Effector memory CD8-positive, alpha-beta T cell (primary cell): ENCODE measurements around the gene PERP.
"Not testable (repeated sequence)": the region's sequence is repeated elsewhere in the genome, so short reads cannot be mapped to it uniquely, and the experiment has no call there.

Experiments used
- ATAC-seq: fragments of 150-1000 bp; cut with Tn5 transposase; replicated peaks from 2 replicates; pipeline ENCODE4 v1.10.0; 2021; ENCODE audit warnings: mild to moderate bottlenecking, moderate library complexity
- DNase-seq, 3 experiments: peaks; one replicate each; pipeline ENCODE4 v3.0.0; 2021
- H3K27ac Mint-ChIP-seq, 2 donors: one replicate each; pipeline ENCODE4 v1.8.0; 2022; ENCODE audit warnings: mild to moderate bottlenecking in 2 of 2, mixed read lengths in 2 of 2, moderate library complexity in 2 of 2
- H3K27me3 Mint-ChIP-seq, 2 donors: one replicate each; pipeline ENCODE4 v1.8.0; 2022; ENCODE audit warnings: mixed read lengths in 2 of 2
- H3K36me3 Mint-ChIP-seq: one replicate; pipeline ENCODE4 v1.8.0; 2022; ENCODE audit warnings: mild to moderate bottlenecking, moderate library complexity, mixed read lengths; ENCODE audit not compliant: insufficient read depth
- H3K4me1 Mint-ChIP-seq, 2 donors: one replicate each; pipeline ENCODE4 v1.8.0; 2022; ENCODE audit warnings: low read depth in 2 of 2, mixed read lengths in 2 of 2
- H3K4me3 Mint-ChIP-seq, 2 donors: one replicate each; pipeline ENCODE4 v1.8.0; 2022; ENCODE audit warnings: mild to moderate bottlenecking in 2 of 2, mixed read lengths in 2 of 2, moderate library complexity in 2 of 2
- H3K9me3 Mint-ChIP-seq, 2 donors: one replicate each; pipeline ENCODE4 v1.8.0; 2022; ENCODE audit warnings: mixed read lengths in 2 of 2
- total RNA-seq, 9 experiments: gene quantifications; one replicate each; lab custom pipeline; 2026; lab: John Stamatoyannopoulos, UW

PERP gene
- 4.1 to 30.9 (median 10.8) reads per million in 9 experiments for total RNA-seq

DNA sequence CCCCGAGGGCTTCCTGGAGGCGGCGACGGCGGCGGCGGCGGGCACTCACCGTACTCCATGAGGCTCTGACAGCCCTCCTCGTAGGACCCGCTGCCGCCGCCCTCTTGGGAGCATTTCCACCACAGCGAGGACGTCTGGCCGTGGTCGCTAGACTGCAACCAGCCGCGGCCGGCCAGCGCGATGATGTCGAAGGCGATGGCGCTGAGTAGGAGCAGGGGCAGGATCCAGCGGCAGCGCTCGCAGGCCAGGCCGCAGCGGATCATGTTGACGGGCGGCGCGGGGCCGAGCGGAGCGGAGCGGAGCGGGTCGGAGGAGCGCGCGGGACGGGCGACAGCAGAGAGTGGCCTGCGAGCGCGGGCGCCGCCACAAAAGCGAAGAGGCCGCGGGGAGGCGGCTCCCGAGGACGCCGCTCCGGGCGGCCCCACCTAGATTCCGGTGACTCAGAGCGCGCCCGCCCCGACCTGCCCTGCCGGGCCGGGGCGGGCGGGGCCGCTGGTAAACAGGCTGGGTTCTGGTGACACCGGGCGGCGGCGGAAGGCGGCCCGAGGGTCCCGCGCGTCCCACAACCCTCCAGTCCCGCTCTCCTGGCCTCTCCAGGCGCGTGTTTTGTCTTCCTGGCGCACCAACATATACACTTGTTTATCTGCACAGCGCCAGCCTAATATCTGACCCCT lies at the start of gene PERP:
Gene PERP, minus strand, starts transcription at position 342 of the 674 bp plus-strand sequence. Its CDS starts 79 bp downstream, at position 263.
- no peaks in the 10 kb centered on the region for H3K27me3 Mint-ChIP-seq
- peak; percentile 92 for ATAC-seq
- H3K36me3 Mint-ChIP-seq: no peaks in the 10 kb centered on the region
- peak; percentile 49 to 63 (median 62) for DNase-seq
- no peaks in the 10 kb centered on the region for H3K9me3 Mint-ChIP-seq
- peak within 1 kb of the TSS; percentile 89 to 90 for H3K4me3 Mint-ChIP-seq
- peak within 1 kb of the TSS; percentile 91 to 95 for H3K27ac Mint-ChIP-seq
- H3K4me1 Mint-ChIP-seq: peaks cover 14 to 18% of the 10 kb centered on the region in 2 donors

DNA sequence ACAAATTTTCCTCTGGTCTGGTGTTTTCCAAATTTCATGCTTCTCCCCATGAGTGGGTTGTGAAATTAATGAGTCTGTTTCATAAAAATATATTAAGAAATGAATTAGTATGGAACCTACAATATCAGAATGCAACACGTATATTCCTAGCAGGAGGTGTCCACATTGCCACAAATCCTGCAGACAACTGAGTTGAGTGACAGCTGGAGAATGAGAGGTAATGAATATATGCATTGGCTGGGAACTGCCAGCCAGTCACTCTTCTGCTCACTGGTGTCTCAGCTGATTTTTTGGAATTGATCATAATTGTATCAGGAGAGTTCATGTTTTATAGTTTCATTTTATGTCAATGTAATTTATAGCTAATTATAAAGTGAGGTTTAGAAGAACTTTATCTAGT lies 48.2 kb upstream of the PERP start:
- Mint-ChIP-seq H3K27me3 (peaks cover 33 to 39% of the 10 kb centered on the region in 2 donors), H3K4me1 (no peaks in the 10 kb centered on the region), H3K27ac (no peak overlapping the region), H3K4me3 (no peak overlapping the region), H3K36me3 (no peaks in the 10 kb centered on the region), H3K9me3 (no peaks in the 10 kb centered on the region)
- ATAC-seq (no peak), DNase-seq (no peak)

DNA sequence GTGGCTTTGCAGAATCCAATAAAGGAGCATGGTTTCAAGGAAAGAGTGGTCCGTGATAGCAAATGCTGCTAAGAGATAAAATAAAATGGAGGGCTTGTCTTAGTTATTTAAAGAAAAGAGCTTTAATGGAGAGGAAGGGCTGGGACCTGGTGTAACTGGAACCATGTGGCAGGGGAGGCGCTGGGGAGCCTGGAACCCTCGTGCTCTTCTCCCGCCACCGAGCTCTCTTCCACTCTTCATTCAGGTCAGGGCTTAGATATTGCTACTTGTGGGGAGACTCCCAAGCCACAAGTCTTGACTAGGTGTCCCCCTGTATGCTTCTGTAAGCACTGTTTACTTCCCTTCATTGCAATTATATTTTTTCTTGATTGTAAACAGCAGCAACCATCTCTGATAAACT lies 39.3 kb upstream of the PERP start:
- H3K4me1 Mint-ChIP-seq: no peaks in the 10 kb centered on the region
- H3K27me3 Mint-ChIP-seq: peaks cover 36 to 47% of the 10 kb centered on the region in 2 donors
- DNase-seq (no peak), ATAC-seq (no peak)
- H3K27ac Mint-ChIP-seq: no peak overlapping the region
- no peak overlapping the region for H3K4me3 Mint-ChIP-seq
- H3K36me3 Mint-ChIP-seq: no peaks in the 10 kb centered on the region
- H3K9me3 Mint-ChIP-seq: no peaks in the 10 kb centered on the region

DNA sequence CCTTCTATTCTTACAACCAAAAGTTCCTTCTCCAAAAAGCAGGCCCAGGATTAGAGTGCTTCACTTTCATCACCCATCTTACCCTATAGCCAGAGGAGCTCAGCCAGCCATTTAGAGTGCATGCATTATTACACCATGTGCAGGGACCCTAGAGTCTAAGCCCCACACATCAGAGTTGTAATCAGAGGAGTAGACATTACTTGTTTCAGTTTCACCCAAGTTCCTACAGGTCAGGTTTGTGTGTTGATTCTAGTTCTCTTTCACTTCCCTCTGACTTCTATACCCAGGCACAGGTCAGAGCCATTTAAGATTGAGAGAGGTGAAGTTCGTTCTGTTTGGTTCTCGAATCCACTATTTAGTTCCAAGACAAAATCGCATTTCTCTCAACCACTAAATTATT lies 38.2 kb upstream of the PERP start:
- Mint-ChIP-seq H3K4me3 (no peak overlapping the region), H3K36me3 (no peaks in the 10 kb centered on the region), H3K4me1 (no peaks in the 10 kb centered on the region), H3K27me3 (peaks cover 37 to 46% of the 10 kb centered on the region in 2 donors), H3K9me3 (no peaks in the 10 kb centered on the region), H3K27ac (no peak overlapping the region)
- DNase-seq (no peak), ATAC-seq (no peak)

DNA sequence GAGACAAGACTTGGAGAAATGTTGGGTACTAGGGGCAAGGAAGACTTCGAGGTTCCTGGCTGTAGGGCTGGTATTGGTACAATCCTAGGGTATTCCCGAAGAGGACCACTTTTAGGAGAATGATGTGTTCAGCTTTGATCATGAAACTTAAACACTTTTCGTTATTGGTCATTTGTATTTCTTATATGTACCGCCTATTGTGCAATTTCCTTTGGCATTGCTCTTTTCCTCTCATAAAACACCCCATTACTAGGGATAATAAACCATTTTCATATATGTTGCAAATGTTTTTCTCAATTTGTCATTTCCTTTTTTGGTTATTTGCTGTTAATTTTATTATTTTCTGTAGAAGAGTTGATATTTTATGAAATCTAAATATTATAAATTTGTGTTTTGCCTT lies 35.6 kb upstream of the PERP start:
- Mint-ChIP-seq H3K36me3 (no peaks in the 10 kb centered on the region), H3K4me1 (no peaks in the 10 kb centered on the region), H3K27ac (no peak overlapping the region), H3K9me3 (no peaks in the 10 kb centered on the region), H3K27me3 (peaks cover 40 to 58% of the 10 kb centered on the region in 2 donors), H3K4me3 (no peak overlapping the region)
- DNase-seq: no peak
- no peak for ATAC-seq

DNA sequence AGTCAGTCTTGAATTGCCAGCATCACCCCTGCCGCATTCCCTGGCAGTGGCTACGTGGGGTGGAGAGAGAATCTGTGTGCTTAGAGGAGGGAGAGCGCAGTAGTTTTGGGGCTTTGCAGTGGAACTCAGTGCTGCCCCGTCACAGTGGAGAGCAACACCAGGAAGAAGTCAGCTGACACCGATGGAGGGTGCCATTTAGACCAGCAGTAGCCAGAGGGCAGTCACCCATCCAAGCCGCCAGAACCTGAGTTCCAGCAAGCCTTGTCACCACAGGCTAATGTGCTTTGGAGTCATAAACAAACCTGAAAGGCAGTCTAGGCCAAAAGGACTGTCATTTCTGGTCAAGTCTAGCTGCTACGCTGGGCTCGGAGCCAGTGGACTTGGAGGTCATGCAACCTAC lies 22.0 kb upstream of the PERP start:
- Mint-ChIP-seq H3K9me3 (no peaks in the 10 kb centered on the region), H3K36me3 (no peaks in the 10 kb centered on the region), H3K27me3 (peaks cover 7 to 26% of the 10 kb centered on the region in 2 donors), H3K4me3 (no peak overlapping the region), H3K4me1 (no peaks in the 10 kb centered on the region), H3K27ac (no peak overlapping the region)
- ATAC-seq (no peak), DNase-seq (no peak)

DNA sequence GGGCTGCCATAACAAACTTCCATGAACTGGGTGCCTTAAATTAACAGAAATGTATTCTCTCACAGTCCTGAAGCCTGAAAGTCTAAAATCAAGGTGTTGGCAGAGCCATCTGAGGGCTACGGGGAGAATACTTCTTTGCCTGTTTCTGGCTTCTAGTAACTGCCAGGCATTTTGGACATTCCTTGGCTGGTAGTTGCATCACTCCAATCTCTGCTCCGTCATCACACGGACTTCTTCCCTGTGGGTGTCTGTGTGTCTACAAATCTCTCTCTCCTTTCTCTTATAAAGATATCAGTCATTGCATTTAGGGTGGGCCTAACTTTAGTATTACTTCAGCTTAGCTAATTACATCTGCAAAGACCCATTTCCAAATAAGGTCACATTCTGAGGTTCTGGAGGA lies 20.9 kb upstream of the PERP start:
- ATAC-seq: no peak
- DNase-seq: no peak
- no peaks in the 10 kb centered on the region for H3K9me3 Mint-ChIP-seq
- no peaks in the 10 kb centered on the region for H3K4me1 Mint-ChIP-seq
- H3K27me3 Mint-ChIP-seq: peaks cover 18 to 37% of the 10 kb centered on the region in 2 donors
- no peaks in the 10 kb centered on the region for H3K36me3 Mint-ChIP-seq
- no peak overlapping the region for H3K4me3 Mint-ChIP-seq
- no peak overlapping the region for H3K27ac Mint-ChIP-seq

DNA sequence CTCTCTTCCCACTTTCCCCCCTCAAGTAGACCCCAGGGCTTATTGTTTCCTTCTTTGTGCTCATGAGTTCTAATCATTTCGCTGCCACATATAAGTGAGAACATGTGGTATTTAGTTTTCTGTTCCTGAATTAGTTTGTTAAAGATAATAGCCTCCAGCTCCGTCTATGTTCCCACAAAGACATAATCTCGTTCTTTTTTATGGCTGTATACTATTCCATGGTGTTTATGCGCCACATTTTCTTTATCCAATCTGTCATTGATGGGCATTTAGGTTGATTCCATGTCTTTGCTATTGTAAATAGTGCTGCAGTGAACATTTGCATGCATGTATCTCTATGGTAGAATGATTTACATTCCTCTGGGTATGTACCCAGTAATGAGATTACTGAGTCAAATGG lies 16.9 kb upstream of the PERP start:
- peaks cover 27 to 62% of the 10 kb centered on the region in 2 donors for H3K27me3 Mint-ChIP-seq
- no peaks in the 10 kb centered on the region for H3K4me1 Mint-ChIP-seq
- H3K36me3 Mint-ChIP-seq: no peaks in the 10 kb centered on the region
- no peak overlapping the region for H3K4me3 Mint-ChIP-seq
- no peak overlapping the region for H3K27ac Mint-ChIP-seq
- H3K9me3 Mint-ChIP-seq: no peaks in the 10 kb centered on the region
- DNase-seq: no peak
- ATAC-seq: no peak

DNA sequence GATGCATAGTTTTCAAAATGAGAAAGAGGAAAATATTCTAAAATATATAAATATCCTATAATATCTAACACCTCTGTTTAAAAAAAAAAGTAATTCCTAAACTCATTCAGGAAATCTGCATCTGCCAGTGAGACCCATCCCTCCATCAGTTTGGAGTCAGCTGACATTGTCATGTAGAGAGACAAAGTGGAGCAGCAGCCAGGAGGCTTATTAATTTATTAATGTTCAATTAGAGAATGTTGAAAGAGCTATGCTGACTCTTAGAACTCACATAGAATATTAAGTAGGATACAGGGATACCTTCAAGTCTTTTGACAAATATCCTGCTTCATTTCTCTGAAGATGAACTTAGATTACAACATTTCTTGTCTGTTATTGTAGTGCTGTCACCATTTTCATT lies 12.8 kb upstream of the PERP start:
- no peak for DNase-seq
- Mint-ChIP-seq H3K27me3 (peaks cover 31 to 60% of the 10 kb centered on the region in 2 donors), H3K4me3 (no peak overlapping the region), H3K4me1 (peaks cover 5% of the 10 kb centered on the region in 2 donors), H3K27ac (no peak overlapping the region), H3K36me3 (no peaks in the 10 kb centered on the region), H3K9me3 (no peaks in the 10 kb centered on the region)
- ATAC-seq: no peak

DNA sequence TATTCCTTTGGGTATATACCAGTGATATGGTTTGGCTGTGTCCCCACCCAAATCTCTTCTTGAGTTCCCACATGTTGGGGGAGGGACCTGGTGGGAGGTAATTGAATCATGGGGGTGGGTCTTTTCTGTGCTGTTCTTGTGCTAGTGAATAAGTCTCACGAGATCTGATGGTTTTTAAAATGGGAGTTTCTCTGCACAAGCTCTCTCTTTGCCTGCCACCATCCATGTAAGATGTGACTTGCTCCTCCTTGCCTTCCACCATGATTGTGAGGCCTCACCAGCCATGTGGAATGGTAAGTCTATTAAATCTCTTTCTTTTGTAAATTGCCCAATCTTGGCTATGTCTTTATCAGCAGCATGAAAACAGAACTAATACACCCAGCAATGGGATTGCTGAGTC lies 12.0 kb upstream of the PERP start:
- not testable (repeated sequence) for DNase-seq, ATAC-seq, H3K9me3 Mint-ChIP-seq, H3K4me3 Mint-ChIP-seq, H3K27ac Mint-ChIP-seq, H3K4me1 Mint-ChIP-seq, H3K36me3 Mint-ChIP-seq
- H3K27me3 Mint-ChIP-seq: peaks cover 38 to 60% of the 10 kb centered on the region in 2 donors

DNA sequence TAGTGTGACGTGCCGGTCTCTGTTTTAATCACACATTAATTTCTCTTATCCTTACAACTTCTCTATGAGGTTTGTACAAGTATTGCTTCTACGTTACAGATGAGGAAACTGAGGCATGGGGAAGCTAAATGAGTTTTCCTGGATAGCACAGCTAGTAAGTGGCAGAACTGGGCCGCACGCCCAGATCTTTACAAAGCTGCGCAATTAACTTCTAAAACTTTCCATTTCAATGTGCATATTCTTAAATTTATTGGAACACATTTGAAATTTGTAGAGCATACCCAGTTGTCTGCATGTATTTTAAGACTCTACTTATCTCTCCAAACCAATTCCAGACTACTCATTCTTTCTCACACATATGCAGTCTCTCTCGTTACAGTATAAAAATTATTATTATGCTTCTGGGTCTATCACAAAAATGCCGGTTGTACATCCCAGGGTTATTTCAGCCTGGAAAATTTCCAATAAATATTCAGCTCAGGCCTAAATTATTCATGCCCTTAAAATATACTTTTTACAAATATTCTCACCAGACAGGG lies 10.2 kb upstream of the PERP start:
- Mint-ChIP-seq H3K4me3 (no peak overlapping the region), H3K27me3 (peaks cover 34 to 49% of the 10 kb centered on the region in 2 donors), H3K27ac (no peak overlapping the region), H3K4me1 (peaks cover 5% of the 10 kb centered on the region in 2 donors), H3K36me3 (no peaks in the 10 kb centered on the region), H3K9me3 (no peaks in the 10 kb centered on the region)
- no peak for ATAC-seq
- DNase-seq: no peak

DNA sequence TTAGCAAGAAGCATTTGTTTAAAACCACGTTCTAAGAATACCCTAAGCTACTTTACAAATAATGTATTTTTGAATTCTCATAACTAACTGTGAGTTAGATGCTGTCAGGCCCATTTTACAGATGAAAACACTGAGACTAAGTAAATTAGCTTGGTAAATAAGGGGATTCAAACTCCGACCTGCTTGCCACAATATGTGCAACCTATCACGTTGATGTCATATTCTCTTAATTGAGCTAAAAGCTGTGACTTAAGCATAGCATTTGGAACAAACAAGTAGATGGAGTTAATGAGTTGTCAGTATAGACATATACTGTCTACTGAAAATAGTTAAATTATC lies 9.4 kb upstream of the PERP start:
- ATAC-seq (no peak), DNase-seq (no peak)
- Mint-ChIP-seq H3K27me3 (peaks cover 28 to 42% of the 10 kb centered on the region in 2 donors), H3K4me3 (no peak overlapping the region), H3K36me3 (no peaks in the 10 kb centered on the region), H3K9me3 (no peaks in the 10 kb centered on the region), H3K27ac (no peak overlapping the region), H3K4me1 (peaks cover 5% of the 10 kb centered on the region in 2 donors)

DNA sequence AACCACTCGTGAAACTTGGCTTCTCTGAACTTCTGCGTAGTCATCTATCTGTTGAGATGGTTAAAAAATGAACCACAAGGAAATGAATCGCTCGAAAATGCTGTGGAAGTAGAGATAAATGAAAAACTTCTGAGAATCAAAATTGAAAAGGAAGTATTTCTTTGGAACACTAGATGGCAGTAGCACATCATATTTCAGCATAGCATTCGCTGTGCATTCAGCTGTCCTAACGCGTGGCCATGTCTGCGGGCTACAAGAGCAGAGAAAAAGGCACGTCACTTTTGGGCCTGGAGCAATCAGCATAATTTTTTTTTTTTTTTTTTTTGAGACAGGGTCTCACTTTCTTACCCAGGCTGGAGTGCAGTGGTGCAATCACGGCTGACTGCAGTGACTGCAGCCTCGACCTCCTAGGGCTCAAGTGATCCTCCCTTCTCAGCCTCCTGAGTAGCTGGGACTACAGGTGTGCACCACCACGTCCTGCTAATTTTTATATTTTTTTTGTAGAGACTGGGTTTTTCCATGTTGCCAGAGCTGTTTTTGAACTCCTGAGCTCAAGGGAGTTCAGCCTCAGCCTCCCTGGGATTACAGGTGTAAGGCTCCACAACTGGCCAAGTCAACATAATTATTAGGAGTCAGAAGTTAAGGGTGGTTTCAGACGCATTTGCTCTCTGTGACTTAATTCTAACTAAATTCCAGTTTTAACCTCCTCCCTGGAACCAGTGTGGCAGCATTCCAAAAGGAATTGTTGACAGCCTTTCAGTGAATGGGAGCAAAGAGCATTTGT lies 8.8 kb upstream of the PERP start:
- H3K9me3 Mint-ChIP-seq: no peaks in the 10 kb centered on the region
- peak; percentile 23 to 36 (median 34) for DNase-seq
- peaks cover 27 to 36% of the 10 kb centered on the region in 2 donors for H3K27me3 Mint-ChIP-seq
- H3K4me1 Mint-ChIP-seq: peaks cover 5% of the 10 kb centered on the region in 2 donors
- peak; percentile 96 for ATAC-seq
- no peak overlapping the region for H3K27ac Mint-ChIP-seq
- H3K4me3 Mint-ChIP-seq: no peak overlapping the region
- H3K36me3 Mint-ChIP-seq: no peaks in the 10 kb centered on the region

DNA sequence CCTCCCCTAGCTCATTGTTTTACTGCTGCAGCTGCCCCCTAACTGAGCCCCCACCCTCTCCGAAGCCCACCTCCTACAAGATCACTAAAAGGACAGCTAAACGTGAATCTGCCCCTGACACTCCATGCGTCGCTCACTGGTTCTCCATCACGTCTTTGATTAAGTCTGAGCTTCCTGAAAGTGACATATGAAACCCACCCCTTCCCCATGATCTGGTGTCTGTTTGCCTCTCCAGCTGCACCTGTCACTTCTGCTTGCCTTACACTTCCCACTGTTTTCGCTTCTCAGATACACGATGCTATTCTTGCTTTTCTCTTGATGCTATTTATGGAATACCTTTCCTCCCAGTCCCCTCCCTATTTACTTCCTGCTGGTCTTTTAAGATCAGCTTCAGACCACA lies 8.0 kb upstream of the PERP start:
- H3K4me1 Mint-ChIP-seq: peaks cover 5% of the 10 kb centered on the region in 2 donors
- peaks cover 27 to 29% of the 10 kb centered on the region in 2 donors for H3K27me3 Mint-ChIP-seq
- ATAC-seq: no peak
- no peak overlapping the region for H3K4me3 Mint-ChIP-seq
- no peak overlapping the region for H3K27ac Mint-ChIP-seq
- H3K9me3 Mint-ChIP-seq: no peaks in the 10 kb centered on the region
- H3K36me3 Mint-ChIP-seq: no peaks in the 10 kb centered on the region
- no peak for DNase-seq
